GM08714 (cell line): ENCODE data around the gene GFRA1.

Source experiments
- H3K4me3 ChIP-seq: fragments of 200-500 bp; sonication (Bioruptor generic); 2 replicates; pipeline ENCODE4 v1.5.1; 2014; ENCODE audit warnings: mild to moderate bottlenecking, low read length, inconsistent platforms
- ZNF274 ChIP-seq: IDR thresholded peaks from 2 replicates; pipeline ENCODE4 v1.6.1; 2012; ENCODE audit warnings: mild to moderate bottlenecking, low read depth, low read length

GFRA1 gene

GRCh38 chr10:116162851-116163250 lies 110.2 kb downstream of the GFRA1 start:
- TF ChIP-seq ZNF274 = no peak

GRCh38 chr10:116160271-116160670 lies 112.7 kb downstream of the GFRA1 start:
- no peak overlapping the region for H3K4me3 ChIP-seq

More at GRCh38 chr10:116162851-116163250, 110.2 kb downstream of the GFRA1 start:
- H3K4me3 ChIP-seq = no peak overlapping the region

GRCh38 chr10:116159197-116159596 lies 113.8 kb downstream of the GFRA1 start:
- no peak overlapping the region for H3K4me3 ChIP-seq
- no peak for TF ChIP-seq ZNF274

More at GRCh38 chr10:116160271-116160670, 112.7 kb downstream of the GFRA1 start:
- TF ChIP-seq ZNF274 = no peak

GRCh38 chr10:116158036-116158435 lies 115.0 kb downstream of the GFRA1 start:
- no peak for TF ChIP-seq ZNF274
- H3K4me3 ChIP-seq = no peak overlapping the region

- TF ChIP-seq ZNF274 = no peak
Measured at GRCh38 chr10:116157485-116157884, 115.5 kb downstream of the GFRA1 start.

GRCh38 chr10:116156819-116157218 lies 116.2 kb downstream of the GFRA1 start:
- no peak for TF ChIP-seq ZNF274
- H3K4me3 ChIP-seq = no peak overlapping the region

More at GRCh38 chr10:116157485-116157884, 115.5 kb downstream of the GFRA1 start:
- H3K4me3 ChIP-seq = no peak overlapping the region

DNA sequence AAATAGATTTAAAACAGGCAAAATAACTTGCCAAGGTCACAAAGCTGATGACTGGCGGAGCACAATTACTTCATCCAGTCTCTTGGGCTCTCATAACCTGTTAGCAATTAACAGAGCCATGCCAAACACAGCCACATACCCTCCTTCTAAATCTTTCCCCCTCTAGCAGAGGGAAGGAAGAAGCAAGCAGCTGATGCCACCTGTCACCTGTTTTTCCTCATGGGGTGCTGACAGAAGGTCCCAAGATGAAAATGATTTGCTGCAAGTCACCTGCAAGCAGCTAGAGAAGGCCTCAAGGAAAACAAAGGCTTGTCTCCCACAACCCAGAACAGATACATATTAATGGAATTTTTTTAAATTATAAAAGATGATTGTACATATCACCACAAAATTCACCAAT lies 117.8 kb downstream of the GFRA1 start:
- no peak for TF ChIP-seq ZNF274
- no peak overlapping the region for H3K4me3 ChIP-seq

DNA sequence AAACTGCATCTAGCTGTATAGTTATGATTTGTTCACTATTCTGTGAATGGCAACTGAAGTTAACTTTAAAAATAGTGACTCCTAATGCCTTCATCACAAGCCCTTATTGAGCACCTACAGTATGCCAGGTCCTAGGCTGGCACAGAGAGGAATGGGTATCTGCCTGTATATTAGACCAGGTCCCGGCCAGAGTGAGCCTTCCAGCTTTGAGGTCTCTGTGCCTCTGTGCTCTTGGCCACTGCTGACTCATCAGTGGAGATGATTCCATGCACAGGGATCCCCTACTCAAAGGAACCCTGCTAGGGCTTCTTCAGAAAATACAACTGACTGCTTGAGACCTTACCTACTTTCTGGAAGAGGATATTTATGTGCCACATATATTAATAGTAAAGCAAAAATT lies 118.4 kb downstream of the GFRA1 start:
- TF ChIP-seq ZNF274 = no peak
- H3K4me3 ChIP-seq = no peak overlapping the region

GRCh38 chr10:116151076-116151475 lies 121.9 kb downstream of the GFRA1 start:
- no peak overlapping the region for H3K4me3 ChIP-seq
- no peak for TF ChIP-seq ZNF274

DNA sequence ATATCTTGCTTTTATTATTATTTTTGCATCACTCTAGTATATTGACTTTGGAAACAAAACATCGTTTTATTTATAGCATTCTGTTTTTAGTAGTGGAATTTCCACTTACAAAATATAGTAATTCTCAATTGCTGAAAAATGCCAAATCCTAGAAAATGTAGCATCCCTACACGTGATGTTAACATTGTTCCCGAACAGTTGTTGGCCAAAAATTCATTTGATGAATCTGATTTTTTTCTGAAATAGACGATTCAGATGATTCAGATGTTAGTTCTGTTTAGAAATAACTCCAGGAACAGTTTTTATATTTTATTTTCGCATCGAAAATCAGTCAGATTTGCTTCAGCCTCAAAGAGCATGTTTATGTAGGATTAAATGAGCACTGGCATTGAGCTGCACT lies 122.4 kb downstream of the GFRA1 start:
- no peak for TF ChIP-seq ZNF274

GRCh38 chr10:116147147-116147905 lies 125.7 kb downstream of the GFRA1 start:
- no peak overlapping the region for H3K4me3 ChIP-seq
- no peak for TF ChIP-seq ZNF274

More for the DNA sequence above, 122.4 kb downstream of the GFRA1 start:
- H3K4me3 ChIP-seq = no peak overlapping the region

- TF ChIP-seq ZNF274 = no peak
- H3K4me3 ChIP-seq = no peak overlapping the region
Measured at GRCh38 chr10:116146372-116147140, 126.5 kb downstream of the GFRA1 start.

DNA sequence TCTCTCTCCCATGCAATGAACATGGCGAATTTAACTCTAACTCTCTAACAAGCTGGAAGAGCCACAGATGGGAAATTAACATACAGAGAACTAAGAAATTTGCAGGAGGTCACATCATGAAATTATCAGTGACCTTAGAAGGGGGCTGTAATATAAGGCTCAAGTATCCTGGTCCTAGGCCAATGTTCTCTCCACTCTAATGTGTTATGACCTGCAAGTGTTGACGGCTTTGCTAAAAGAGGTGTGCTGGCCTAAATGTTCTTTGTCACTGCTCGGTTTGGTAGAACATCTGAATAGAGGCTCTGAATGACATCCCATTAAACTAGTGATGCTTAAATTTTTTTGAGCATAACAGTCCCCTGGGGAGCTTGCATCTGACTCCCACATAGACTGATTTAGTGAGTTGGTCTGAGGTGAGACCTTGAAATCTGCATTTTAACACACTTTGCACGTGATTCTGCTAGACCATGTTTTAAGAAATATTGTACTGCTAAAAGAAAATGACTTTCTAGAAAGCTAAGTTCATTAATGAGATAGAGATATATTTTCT lies 129.3 kb downstream of the GFRA1 start:
- TF ChIP-seq ZNF274 = no peak
- no peak overlapping the region for H3K4me3 ChIP-seq

- TF ChIP-seq ZNF274 = no peak
- no peak overlapping the region for H3K4me3 ChIP-seq
Measured at GRCh38 chr10:116141855-116142254, 131.2 kb downstream of the GFRA1 start.

DNA sequence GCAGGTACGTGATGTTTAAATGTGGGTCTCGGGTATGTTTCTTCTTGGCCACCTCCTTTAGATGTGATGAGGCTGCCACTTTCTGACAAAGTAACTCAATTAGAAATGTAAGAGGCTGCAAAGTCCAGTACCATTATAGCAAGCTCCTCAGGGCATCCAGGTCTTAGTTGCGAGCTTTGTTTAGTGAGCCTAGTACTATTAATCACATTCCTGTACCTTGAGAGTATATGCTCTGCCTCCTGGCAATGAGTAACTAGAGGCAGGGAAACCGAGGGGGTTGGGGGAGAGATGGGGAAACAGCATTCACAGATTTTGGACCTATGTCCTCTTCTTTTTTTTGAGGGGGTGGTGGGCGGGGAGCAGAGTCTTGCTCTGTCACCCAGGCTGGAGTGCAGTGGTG lies 131.8 kb downstream of the GFRA1 start:
- TF ChIP-seq ZNF274 = no peak
- no peak overlapping the region for H3K4me3 ChIP-seq
